Measurements from ENCODE around the gene GRK6.
A peak's percentile ranks its signal among the peaks of the same experiment; 100 is the strongest.
"Not testable (repeated sequence)": the region's sequence is repeated elsewhere in the genome, so short reads cannot be mapped to it uniquely, and the experiment has no call there.

The GRK6 gene

GRCh38 chr5:177471610-177472356 lies 45.3 kb downstream of the GRK6 start:
- no peak for DNase-seq

GRCh38 chr5:177472460-177473442 lies 46.3 kb downstream of the GRK6 start:
- peak in 1 of 2 experiments; percentile 48 for DNase-seq

- DNase-seq, result peak in 1 of 2 experiments; percentile 72
Observed at GRCh38 chr5:177473443-177474001, 47.0 kb downstream of the GRK6 start, which contains the start of gene DBN1. Gene DBN1 (minus strand): TSS chr5:177473634. CDS start chr5:177473521, 113 bp downstream.

GRCh38 chr5:177474002-177474476 lies 47.6 kb downstream of the GRK6 start:
- no peak for DNase-seq

- no peak for DNase-seq
Observed at GRCh38 chr5:177474846-177475562, 48.5 kb downstream of the GRK6 start.

- DNase-seq, result no peak
Observed at GRCh38 chr5:177475563-177476427, 49.3 kb downstream of the GRK6 start.

- no peak for DNase-seq
Observed at GRCh38 chr5:177476531-177477233, 50.2 kb downstream of the GRK6 start.

GRCh38 chr5:177477701-177478477 lies 51.4 kb downstream of the GRK6 start:
- DNase-seq, result no peak

- no peak for DNase-seq
Observed at GRCh38 chr5:177478711-177479646, 52.5 kb downstream of the GRK6 start.

GRCh38 chr5:177479774-177480173 lies 53.3 kb downstream of the GRK6 start:
- no peak for DNase-seq

- no peak for DNase-seq
Observed at GRCh38 chr5:177482359-177482795, 55.9 kb downstream of the GRK6 start.

GRCh38 chr5:177483042-177483441 lies 56.6 kb downstream of the GRK6 start:
- DNase-seq, result no peak

- DNase-seq, result no peak
Observed at GRCh38 chr5:177483994-177484901, 57.8 kb downstream of the GRK6 start.

GRCh38 chr5:177484902-177485549 lies 58.5 kb downstream of the GRK6 start:
- DNase-seq, result no peak

GRCh38 chr5:177485753-177486152 lies 59.3 kb downstream of the GRK6 start:
- not testable (repeated sequence) for DNase-seq

GRCh38 chr5:177486256-177486655 lies 59.8 kb downstream of the GRK6 start:
- no peak for DNase-seq

- no peak for DNase-seq
Observed at GRCh38 chr5:177487144-177487543, 60.7 kb downstream of the GRK6 start.

All from NCI-H526 (cell line).